Stimulated activated CD4-positive, alpha-beta T cell treated with anti-CD3 and anti-CD28 coated beads, Interleukin-12 subunit alpha, Interleukin-12 subunit beta, amount 100 ng/mL, for 4 hours (primary cell): ENCODE measurements around the gene HAUS1.
A peak's percentile ranks its signal among the peaks of the same experiment; 100 is the strongest.
"Not testable (repeated sequence)": the region's sequence is repeated elsewhere in the genome, so short reads cannot be mapped to it uniquely, and the experiment has no call there.

ENCODE experiments used
- DNase-seq: peaks from one replicate; pipeline ENCODE4 v3.0.0-alpha.2; 2020

Gene HAUS1

GRCh38 chr18:46095532-46095931 lies 8.7 kb upstream of the HAUS1 start:
- no peak for DNase-seq

- no peak for DNase-seq
These were observed 7.4 kb upstream of the HAUS1 start for GRCh38 chr18:46096651-46097300.

DNA sequence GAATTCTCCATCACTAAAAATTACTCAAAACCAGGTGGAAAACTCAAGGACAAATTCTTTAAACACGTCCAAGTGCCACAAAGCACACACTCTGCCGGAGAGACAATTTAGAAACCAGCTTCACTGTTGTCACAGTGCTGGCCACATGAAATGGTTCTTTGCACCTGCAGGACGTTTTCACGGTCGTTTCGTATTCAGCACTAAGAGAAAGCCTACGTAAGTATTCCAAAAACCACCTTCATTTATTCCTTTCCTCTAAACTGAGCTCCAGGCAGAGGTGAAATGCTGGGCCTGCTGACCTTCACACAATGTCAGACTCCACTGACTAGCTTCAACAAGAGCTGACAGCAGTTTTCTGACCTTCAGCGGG lies 6.8 kb upstream of the HAUS1 start:
- no peak for DNase-seq

GRCh38 chr18:46097801-46098615 lies 6.2 kb upstream of the HAUS1 start, which contains the start of gene ATP5F1A:
Gene ATP5F1A, minus strand, starts transcription at chr18:46098296. Its CDS starts 65 bp downstream, at chr18:46098231.
- DNase-seq, result peak; percentile 84

GRCh38 chr18:46098616-46098933 lies 5.6 kb upstream of the HAUS1 start:
- DNase-seq, result no peak

DNA sequence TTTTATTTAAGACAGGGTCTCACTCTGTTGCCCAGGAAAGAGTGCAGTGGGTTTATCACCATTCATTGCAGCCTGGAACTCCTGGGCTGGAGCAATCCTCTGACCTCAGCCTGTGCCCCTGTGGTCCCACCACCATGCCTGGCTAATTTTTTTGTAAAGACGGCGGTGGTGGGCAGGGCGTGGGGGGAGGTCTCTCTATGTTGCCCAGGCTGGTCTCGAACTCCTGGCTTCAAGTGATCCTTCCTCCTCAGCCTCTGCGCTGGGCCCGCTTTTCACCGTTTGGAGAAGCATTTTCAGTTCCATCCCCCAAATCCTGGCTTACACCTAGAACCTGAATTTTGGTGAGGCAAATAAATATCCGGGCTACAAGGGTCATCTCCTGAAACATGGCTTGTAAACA lies 4.7 kb upstream of the HAUS1 start:
- no peak for DNase-seq

DNA sequence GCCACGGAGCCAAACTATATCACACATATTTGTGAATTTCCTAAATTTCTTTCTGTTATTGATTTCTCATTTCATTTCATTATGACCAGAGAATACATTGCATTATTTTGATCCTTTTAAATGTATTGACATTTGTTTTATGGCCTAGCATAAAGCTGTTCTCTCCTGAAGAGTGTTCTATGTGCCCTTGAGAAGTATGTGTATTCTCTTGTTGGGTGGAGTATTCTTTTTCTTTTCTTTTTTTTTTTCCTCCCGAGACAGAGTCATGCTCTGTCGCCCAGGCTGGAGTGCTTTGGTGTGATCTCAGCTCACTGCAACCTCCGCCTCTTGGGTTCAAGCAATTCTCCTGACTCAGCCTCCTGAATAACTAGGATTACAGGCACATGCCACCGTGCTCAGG lies 5.2 kb downstream of the HAUS1 start:
- DNase-seq, result no peak

DNA sequence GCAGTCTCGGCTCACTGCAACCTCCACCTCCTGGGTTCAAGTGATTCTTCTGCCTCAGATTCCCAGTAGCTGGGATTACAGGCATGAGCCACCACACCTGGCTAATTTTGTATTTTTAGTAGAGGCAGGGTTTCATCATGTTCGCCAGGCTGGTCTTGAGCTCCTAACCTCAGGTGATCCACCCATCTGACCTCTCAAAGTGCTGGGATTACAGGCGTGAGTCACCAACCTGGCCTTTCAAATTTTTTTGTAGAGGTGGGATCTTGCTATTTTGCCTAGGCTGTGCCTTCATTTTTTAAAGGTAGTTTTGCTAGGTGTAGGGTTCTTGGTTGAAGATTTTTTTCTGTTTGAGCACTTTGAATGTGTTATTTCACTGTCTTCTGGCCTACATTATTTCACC lies 6.2 kb downstream of the HAUS1 start:
- DNase-seq, result no peak

GRCh38 chr18:46113751-46114150 lies 9.6 kb downstream of the HAUS1 start:
- no peak for DNase-seq

GRCh38 chr18:46126625-46127024 lies 22.4 kb downstream of the HAUS1 start:
- not testable (repeated sequence) for DNase-seq

DNA sequence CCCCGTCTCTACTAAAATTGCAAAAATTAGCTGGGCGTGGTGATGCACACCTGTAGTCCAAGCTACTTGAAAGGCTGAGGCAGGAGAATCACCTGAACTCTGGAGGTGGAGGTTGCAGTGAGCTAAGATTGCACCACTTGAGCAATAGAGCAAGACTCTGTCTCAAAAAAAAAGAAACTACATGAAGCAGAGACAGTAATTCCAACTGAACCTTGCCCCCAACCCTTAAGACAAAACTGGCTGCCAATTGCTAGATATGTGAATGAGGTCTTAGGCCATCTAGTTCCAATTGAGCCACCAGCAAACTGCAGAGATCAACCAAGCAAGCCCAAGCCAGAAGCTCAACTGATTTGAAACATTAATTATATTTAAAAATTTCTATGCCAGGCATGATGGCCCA lies 25.9 kb downstream of the HAUS1 start:
- no peak for DNase-seq

DNA sequence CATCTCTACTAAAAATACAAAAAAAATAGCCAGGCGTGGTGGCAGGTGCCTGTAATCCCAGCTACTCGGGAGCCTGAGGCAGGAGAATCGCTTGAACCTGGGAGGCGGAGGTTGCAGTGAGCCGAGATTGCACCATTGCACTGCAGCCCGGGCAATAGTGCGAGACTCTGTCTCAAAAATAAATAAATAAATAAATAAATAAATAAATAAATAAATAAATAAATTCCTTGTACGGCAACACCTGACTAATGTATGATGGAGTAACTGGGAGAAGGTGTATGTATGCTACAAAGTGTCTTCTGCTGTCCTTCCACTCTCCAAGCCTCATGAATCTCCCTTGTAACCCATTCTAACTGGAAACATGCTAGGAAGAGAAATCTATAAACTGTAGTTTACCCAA lies 26.4 kb downstream of the HAUS1 start:
- DNase-seq, result not testable (repeated sequence)

- DNase-seq, result no peak
These were observed 29.3 kb downstream of the HAUS1 start for GRCh38 chr18:46133534-46133933.

- DNase-seq, result no peak
These were observed 30.9 kb downstream of the HAUS1 start for GRCh38 chr18:46134920-46135675.

GRCh38 chr18:46140173-46140572 lies 36.0 kb downstream of the HAUS1 start:
- DNase-seq, result no peak

- no peak for DNase-seq
These were observed 37.0 kb downstream of the HAUS1 start for GRCh38 chr18:46141199-46141598.

DNA sequence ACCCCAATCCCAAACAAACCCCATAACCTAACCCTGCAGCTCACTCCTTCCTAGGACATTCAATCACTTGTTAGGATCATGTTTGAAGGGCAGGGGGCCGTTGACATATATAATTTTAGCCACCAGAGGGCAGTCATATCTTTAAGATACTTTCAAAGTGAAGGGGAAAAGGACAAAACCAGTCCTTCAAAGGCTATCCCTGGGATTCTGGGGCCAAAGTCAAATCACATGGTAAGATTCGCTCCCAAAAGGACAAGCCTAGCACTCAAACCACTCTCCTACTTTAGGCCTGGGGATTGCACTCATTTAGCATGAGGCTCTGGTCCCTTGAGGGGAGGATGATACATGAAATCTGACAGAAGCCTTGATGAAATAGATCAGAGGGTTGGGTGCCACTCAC lies 44.6 kb downstream of the HAUS1 start:
- no peak for DNase-seq

GRCh38 chr18:46152436-46152807 lies 48.2 kb downstream of the HAUS1 start:
- DNase-seq, result no peak

DNA sequence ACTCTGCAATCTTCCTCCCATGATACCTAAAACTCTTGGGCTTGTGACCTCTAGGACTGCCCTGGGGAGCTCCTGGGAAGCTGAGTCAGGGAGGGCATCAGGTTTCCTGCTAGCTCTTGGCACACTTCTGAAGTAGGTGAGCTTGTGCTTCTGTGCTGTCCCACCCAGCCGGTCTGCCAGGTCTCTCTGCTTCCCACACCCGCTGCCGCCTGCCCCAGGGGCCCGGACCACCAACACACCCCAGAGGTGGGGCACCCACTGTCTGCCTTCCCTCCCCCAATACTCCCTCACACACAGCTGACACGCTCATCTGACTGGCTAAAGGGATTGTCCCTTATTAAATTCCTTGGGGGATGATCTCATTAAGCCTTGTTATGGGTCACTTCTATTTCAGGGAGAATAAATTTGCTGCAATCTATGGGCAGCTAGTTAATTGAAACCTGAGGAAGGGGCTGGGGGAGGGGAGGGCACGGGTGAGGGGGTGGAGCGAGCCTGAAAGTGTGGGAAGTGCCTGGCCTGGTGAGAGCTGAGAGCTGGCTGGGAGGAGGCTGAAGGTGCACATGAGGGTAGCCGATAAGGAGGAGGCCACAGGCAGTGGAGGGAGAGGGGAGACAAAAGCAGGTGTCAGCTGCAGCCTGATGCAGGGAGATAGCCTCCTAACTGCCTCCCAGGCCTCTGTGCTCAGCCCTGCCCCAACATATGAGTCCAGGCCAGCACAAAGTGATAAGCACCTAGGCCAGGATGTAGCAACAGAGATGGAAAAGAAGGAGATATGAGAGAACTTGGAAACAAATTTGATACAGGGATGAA lies 48.8 kb downstream of the HAUS1 start:
- DNase-seq, result no peak

DNA sequence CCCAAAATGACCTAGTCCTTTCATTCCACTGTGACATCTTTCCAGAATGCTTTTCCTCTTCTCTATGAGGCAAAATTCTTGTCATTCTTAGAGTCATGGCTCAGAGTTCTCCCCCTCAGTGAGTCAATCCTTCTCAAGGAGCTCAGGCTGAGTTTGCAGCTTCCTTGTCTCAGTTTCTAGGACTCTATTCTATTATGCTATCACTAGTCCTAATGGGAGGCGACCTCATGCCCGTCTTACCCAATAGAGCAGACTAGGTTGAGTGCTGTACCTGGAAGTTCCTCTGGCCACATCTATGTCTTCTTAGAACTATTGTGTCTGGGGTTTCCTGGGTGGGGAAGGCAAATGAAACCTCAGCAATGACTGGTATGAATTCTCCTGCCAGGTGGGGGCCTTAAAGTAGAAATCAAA lies 51.5 kb downstream of the HAUS1 start:
- DNase-seq, result no peak

DNA sequence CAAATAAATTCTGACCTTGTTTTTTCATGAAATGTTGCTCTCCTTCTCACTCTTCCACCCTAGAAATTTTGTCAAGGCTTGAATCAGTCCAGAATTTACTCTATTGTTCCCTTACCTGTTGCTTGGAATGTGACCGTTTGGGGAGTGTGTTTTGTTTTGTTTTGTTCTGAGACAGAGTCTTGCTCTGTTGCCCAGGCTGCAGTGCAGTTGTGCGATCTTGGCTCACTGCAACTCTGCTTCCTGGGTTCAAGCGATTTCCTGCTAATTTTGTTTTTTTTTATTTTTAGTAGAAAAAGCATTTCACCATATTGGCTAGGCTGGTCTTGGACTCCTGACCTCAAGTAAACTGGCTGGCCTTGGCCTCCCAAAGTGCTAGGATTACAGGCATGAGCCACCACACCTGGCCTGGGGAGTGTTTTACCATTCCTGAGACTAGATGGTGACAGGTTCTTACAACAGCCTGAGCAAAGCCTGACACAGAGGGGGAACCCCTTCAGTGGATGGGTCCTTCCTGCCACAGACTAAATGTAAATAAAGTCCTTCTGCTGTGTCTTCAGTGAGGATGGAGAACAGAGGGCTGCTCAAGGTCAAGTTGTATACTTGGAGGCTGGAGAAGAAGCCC lies 52.0 kb downstream of the HAUS1 start:
- no peak for DNase-seq

DNA sequence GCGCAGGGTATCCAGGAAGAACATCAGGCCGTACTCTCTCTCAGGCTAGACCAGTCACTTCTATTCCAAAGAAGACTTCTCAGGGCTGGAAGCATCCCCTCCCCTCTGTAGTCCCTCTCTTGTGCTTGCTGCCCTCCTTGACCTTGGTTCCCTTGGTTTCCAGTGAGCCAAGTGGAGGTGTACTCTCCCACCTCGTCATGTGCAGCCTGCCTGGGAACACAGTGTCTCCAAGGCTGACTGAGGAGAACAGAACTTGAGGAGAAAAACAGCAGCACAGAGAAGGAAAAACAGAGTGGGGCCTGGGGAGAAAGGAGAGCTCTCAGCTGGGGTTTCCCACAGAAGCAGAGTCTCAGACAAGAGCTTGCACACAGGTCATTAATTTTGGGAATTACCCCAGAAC lies 52.7 kb downstream of the HAUS1 start:
- DNase-seq, result no peak

DNA sequence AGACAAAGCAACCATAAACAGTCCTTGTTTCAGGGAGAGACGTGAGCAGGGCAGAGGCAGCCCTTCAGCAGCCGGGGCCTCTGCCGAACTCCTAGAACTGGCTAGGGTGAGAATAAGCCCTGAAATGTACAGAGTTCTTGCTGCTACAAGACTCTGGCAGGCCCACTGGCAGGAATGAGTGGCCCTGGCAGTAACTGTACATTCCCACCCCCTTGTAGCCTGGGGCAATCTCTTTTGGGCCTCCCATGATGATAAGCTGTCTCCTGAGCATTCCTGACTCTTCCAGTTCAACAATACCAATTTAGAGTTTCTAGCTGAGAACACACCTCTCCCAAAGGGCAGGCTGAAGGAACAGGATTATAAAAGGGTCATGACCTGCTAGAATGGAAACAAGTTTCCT lies 54.3 kb downstream of the HAUS1 start:
- no peak for DNase-seq
